Left ventricle myocardium inferior (tissue), 1 donor: ENCODE results near the gene DNAJC25. TPM values are rescaled to one million over a fixed set of nuclear protein-coding genes. Genes with fewer than 3 reads are reported as not detected.

Experiments used
- DNase-seq: peaks from one replicate; pipeline ENCODE4 v3.0.0-alpha.2; 2020
- H3K27ac ChIP-seq: fragments of 200-600 bp; replicated peaks from 2 replicates; pipeline ENCODE4 v1.8.0; 2021
- H3K27me3 ChIP-seq: fragments of 200-600 bp; 2 replicates; pipeline ENCODE4 v1.8.0; 2021; ENCODE audit warnings: low read depth
- H3K36me3 ChIP-seq: fragments of 200-600 bp; 2 replicates; pipeline ENCODE4 v1.8.0; 2021
- H3K4me1 ChIP-seq: fragments of 200-600 bp; 2 replicates; pipeline ENCODE4 v1.8.0; 2021
- H3K4me3 ChIP-seq: fragments of 200-600 bp; 2 replicates; pipeline ENCODE4 v1.8.0; 2021; ENCODE audit warnings: mild to moderate bottlenecking, moderate library complexity
- H3K9me3 ChIP-seq: fragments of 200-600 bp; replicated peaks from 2 replicates; pipeline ENCODE4 v1.8.0; 2021
- intact Hi-C: fragments of 100-400 bp; cut with micrococcal nuclease; formaldehyde crosslinking; loops from one replicate; pipeline ENCODE4 v1.11.0; 2022
- total RNA-seq: library from RNA; stranded (reverse); fragmentation: NEBNext Ultra II Directional; extraction: Animal tissue kit (Norgen Biotek cat#: 25700); gene quantifications from one replicate; pipeline ENCODE4 v1.2.1, GENCODE V29; 2021
- TF ChIP-seq, protein P1 (sequence below): fragments of 200-600 bp; IDR thresholded peaks from 2 replicates; pipeline ENCODE4 v1.8.0; 2021; ENCODE audit warnings: antibody characterized with exemption, mild to moderate bottlenecking, borderline replicate concordance
- donor health status: DM: no; HTN: yes; CAD: no; lungs with severe emphysema.

The DNAJC25 gene
- total RNA-seq, 1 donor from 2014 or later, result 5.5 TPM

DNA sequence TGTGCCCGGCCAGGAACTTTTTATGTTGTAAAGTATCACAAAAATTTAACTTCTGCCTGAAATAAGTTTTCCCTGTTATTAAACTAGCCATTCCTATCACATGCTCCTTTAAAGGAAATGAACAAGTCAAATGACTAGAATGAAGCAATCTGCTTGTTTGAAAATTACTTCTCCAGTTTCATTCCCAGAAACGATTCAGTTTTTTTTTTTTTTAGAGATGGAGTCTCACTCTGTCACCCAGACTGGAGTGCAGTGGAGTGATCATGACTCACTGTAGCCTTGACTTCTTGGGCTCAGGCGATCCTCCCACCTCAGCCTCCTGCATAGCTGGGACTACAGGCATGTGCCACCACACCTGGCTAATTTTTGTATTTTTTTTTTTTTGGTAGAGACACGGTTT lies 16.9 kb downstream of the DNAJC25 start:
- H3K9me3 ChIP-seq, result no peaks in the 10 kb centered on the region
- H3K36me3 ChIP-seq, result peaks cover 42% of the 10 kb centered on the region
- intact Hi-C loops, result no loop called here
- H3K27ac ChIP-seq, result no peak overlapping the region
- DNase-seq, result no peak
- H3K27me3 ChIP-seq, result no peaks in the 10 kb centered on the region
- H3K4me3 ChIP-seq, result no peak overlapping the region
- H3K4me1 ChIP-seq, result no peaks in the 10 kb centered on the region
- TF ChIP-seq, protein P1, sequence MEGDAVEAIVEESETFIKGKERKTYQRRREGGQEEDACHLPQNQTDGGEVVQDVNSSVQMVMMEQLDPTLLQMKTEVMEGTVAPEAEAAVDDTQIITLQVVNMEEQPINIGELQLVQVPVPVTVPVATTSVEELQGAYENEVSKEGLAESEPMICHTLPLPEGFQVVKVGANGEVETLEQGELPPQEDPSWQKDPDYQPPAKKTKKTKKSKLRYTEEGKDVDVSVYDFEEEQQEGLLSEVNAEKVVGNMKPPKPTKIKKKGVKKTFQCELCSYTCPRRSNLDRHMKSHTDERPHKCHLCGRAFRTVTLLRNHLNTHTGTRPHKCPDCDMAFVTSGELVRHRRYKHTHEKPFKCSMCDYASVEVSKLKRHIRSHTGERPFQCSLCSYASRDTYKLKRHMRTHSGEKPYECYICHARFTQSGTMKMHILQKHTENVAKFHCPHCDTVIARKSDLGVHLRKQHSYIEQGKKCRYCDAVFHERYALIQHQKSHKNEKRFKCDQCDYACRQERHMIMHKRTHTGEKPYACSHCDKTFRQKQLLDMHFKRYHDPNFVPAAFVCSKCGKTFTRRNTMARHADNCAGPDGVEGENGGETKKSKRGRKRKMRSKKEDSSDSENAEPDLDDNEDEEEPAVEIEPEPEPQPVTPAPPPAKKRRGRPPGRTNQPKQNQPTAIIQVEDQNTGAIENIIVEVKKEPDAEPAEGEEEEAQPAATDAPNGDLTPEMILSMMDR, result no peak

DNA sequence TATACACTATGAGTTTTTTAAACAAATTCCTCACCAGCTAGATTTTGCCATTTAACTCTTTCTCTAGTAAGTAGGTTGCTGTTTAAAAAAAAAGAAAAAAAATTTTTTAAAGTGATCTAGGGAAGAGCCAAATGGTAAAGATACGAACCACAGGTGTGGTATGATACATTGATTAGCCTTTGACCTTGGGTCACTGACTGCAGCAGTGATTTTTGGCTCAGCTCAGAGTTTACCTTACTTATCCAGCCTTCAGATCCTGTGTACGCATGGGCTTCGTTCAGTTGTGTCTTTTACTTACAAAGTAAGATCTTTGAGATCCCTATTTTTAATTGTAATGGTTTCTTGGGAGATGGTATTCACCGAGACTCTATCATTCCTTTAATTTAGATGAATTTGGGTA lies 17.9 kb downstream of the DNAJC25 start:
- peaks cover 48% of the 10 kb centered on the region for H3K36me3 ChIP-seq
- no peaks in the 10 kb centered on the region for H3K27me3 ChIP-seq
- DNase-seq, result no peak
- H3K4me3 ChIP-seq, result no peak overlapping the region
- intact Hi-C loops, result no loop called here
- no peak overlapping the region for H3K27ac ChIP-seq
- H3K9me3 ChIP-seq, result no peaks in the 10 kb centered on the region
- no peaks in the 10 kb centered on the region for H3K4me1 ChIP-seq
- TF ChIP-seq, protein P1, result no peak

DNA sequence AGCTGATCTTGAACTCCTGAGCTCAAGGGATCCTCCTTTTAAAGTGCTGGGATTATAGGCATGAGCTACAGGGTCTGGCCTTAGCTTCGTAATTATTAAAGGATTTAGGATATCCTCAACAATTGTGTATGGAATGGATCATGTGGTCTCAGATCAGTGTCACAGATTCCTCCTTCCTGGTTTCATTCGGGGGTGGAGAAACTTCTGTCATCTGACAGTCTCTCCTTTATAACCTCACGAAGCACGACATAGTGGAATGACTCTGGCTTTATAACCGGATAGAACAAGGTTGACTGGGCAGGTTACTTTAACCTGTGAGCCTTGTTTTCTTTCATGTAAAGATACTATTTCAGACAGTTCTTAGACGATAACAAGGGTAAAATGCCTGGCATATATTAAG lies 25.9 kb downstream of the DNAJC25 start:
- intact Hi-C loops, result no loop called here
- Histone ChIP-seq H3K36me3 (peaks cover 19% of the 10 kb centered on the region), H3K27ac (no peak overlapping the region), H3K9me3 (no peaks in the 10 kb centered on the region), H3K27me3 (no peaks in the 10 kb centered on the region), H3K4me1 (peaks cover 10% of the 10 kb centered on the region), H3K4me3 (no peak overlapping the region)
- TF ChIP-seq, protein P1, result no peak
- DNase-seq, result no peak

DNA sequence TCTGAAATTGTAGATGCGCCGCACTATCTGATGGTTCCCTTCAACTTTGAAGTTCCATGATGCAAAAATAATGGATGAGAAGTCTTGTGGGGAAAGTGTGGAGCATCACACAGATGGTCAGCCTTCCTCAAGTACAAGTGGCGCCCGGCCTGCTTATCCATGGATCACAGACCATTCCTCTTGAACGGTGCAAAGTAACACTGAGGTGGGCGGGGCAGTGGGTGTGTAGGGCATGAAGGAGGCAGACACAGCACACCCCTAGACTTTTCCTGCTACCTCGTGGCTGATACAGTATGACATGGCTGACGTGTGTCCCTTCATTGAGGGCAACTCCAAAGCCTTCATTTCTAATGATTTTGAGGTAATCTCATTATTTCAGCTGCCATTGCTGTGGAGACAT lies 27.8 kb downstream of the DNAJC25 start:
- no peak overlapping the region for H3K27ac ChIP-seq
- no peaks in the 10 kb centered on the region for H3K9me3 ChIP-seq
- no peak for DNase-seq
- H3K4me3 ChIP-seq, result no peak overlapping the region
- H3K36me3 ChIP-seq, result peaks cover 9% of the 10 kb centered on the region
- H3K27me3 ChIP-seq, result no peaks in the 10 kb centered on the region
- intact Hi-C loops, result no loop called here
- peaks cover 25% of the 10 kb centered on the region for H3K4me1 ChIP-seq
- TF ChIP-seq, protein P1, result no peak

DNA sequence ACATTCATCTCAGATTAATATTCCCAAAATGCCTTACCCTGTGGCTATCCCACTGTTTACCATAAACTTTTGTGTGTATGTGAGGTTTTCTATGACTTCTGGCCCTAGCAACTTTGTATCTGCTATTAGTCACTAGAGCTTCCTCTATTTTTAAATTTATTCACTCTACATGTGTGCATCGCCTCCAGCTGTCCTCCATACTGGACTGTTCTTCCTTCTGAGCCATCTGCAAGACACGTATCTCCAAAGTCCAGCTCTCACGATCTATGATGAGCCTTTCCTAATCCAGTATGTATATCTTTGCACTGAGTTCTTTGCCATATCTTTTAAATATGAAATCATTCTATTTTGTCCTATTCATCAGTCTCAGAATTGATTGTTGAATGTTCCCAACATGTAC lies 28.6 kb downstream of the DNAJC25 start:
- Histone ChIP-seq H3K27me3 (no peaks in the 10 kb centered on the region), H3K27ac (no peak overlapping the region), H3K36me3 (peaks cover 4% of the 10 kb centered on the region), H3K9me3 (no peaks in the 10 kb centered on the region), H3K4me3 (no peak overlapping the region), H3K4me1 (peaks cover 25% of the 10 kb centered on the region)
- TF ChIP-seq, protein P1, result no peak
- intact Hi-C loops, result no loop called here
- no peak for DNase-seq
